GM20000 (cell line): ENCODE measurements around the gene MMP28.

Source experiments
- DNase-seq: peaks from one replicate; pipeline ENCODE4 v3.0.0; 2012; ENCODE audit warnings: low spot score
- TF ChIP-seq, protein P1 (sequence below): IDR thresholded peaks from 2 replicates; pipeline ENCODE4 v1.5.1; 2012; ENCODE audit warnings: mild to moderate bottlenecking, control low read depth; ENCODE audit errors: extremely low read depth, missing control alignments

MMP28 gene

DNA sequence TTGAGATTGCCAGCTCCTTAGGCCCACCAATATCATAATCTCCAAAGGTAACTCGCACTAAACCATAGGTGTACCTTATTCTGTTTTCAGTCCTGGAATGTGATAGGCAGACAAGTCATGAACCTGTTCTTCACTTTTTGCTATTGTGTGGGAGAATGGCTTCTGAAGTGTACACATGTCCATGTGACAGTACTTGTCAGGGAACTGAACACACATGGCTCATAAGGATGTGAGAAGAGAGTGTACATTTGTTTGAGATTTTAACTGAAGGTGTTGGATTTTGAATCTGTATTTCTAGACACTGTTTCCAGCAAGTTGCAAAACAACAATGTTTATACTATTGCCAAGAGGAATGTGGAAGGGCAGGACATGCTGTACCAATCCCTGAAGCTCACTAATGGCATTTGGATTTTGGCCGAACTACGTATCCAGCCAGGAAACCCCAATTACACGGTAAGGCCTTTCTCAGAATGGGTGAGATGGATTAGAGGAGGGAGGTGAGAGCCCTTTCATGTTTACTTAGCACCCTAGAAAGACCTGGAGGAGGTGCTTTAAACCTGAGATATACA, 78.5 kb downstream of the MMP28 start:
- TF ChIP-seq, protein P1, sequence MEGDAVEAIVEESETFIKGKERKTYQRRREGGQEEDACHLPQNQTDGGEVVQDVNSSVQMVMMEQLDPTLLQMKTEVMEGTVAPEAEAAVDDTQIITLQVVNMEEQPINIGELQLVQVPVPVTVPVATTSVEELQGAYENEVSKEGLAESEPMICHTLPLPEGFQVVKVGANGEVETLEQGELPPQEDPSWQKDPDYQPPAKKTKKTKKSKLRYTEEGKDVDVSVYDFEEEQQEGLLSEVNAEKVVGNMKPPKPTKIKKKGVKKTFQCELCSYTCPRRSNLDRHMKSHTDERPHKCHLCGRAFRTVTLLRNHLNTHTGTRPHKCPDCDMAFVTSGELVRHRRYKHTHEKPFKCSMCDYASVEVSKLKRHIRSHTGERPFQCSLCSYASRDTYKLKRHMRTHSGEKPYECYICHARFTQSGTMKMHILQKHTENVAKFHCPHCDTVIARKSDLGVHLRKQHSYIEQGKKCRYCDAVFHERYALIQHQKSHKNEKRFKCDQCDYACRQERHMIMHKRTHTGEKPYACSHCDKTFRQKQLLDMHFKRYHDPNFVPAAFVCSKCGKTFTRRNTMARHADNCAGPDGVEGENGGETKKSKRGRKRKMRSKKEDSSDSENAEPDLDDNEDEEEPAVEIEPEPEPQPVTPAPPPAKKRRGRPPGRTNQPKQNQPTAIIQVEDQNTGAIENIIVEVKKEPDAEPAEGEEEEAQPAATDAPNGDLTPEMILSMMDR: no peak
- no peak for DNase-seq

DNA sequence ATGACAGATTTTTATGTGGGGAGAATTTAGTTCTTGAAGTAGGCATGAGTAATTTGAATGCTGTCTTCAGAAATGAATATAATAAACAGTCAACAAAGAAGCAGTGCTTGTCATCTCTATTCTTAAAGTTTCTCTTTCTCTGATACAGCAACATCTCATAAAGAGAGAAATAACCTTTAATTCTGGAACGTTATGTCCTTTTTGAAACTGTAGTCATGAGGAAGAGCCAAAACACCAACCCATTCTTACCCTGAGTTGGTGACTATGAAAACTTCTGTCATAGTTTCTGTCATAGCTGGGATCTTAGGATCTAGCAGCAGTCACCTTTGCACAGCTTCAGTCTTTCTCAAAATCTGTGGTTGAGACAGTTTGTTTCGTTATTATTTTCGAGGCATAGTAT, 79.3 kb downstream of the MMP28 start:
- TF ChIP-seq, protein P1: no peak
- no peak for DNase-seq
